ENCODE data around the gene LRP8. TPM values are rescaled to one million over a fixed set of nuclear protein-coding genes. Genes with fewer than 3 reads are reported as not detected.

The LRP8 gene
- total RNA-seq, 1 experiment from 2014 or later, result 54.4 TPM

GRCh38 chr1:53254011-53254640 is 73.7 kb downstream of the LRP8 start:
- Histone ChIP-seq H3K9me2 (replicated peaks; ENCODE audit: low read length) (no peaks in the 10 kb centered on the region), H3K27me3 (ENCODE audit: low read length) (no peaks in the 10 kb centered on the region), H3K4me1 (ENCODE audit: insufficient read depth, low read length) (no peaks in the 10 kb centered on the region), H4K20me1 (ENCODE audit: low read length) (no peaks in the 10 kb centered on the region), H3K27ac (ENCODE audit: low read length) (no peak overlapping the region), H3K36me3 (ENCODE audit: low read depth, low read length) (peaks cover 54% of the 10 kb centered on the region), H3K4me3 (ENCODE audit: low read length) (no peak overlapping the region), H2AFZ (ENCODE audit: low read length) (no peak overlapping the region), H3K4me2 (ENCODE audit: low read length) (no peak overlapping the region), H3F3A (ENCODE audit: low read length, unreplicated experiment) (no peaks in the 10 kb centered on the region), H3K9ac (ENCODE audit: low read length) (no peak overlapping the region), H3K9me3 (ENCODE audit: low read length) (no peaks in the 10 kb centered on the region), H3K79me2 (ENCODE audit: low read length) (no peaks in the 10 kb centered on the region)
- ChIA-PET CTCF (no interaction called here), POLR2A (ENCODE audit: unreplicated experiment) (no interaction called here)
- ATAC-seq (no peak), DNase-seq (no peak)
- no TSS peak for BruUV-seq (replicated peaks)
- TF ChIP-seq EZH2phosphoT487 (IDR thresholded peaks at IDR 0.05; ENCODE audit: borderline replicate concordance, low read length) (no peak), EZH2 (IDR thresholded peaks at IDR 0.05; ENCODE audit: low read length, unreplicated experiment) (no peak), CTCF (conservative IDR thresholded peaks at IDR 0.05; ENCODE audit: low read depth, low read length) (no peak)
- intact Hi-C loops (cut with micrococcal nuclease), result no loop called here

- BruUV-seq (replicated peaks), result no TSS peak
- H4K20me1 ChIP-seq (ENCODE audit: low read length), result no peaks in the 10 kb centered on the region
- H3K4me2 ChIP-seq (ENCODE audit: low read length), result no peak overlapping the region
- no peak overlapping the region for H3K9ac ChIP-seq (ENCODE audit: low read length)
- intact Hi-C loops (cut with micrococcal nuclease), result no loop called here
- H3K4me3 ChIP-seq (ENCODE audit: low read length), result no peak overlapping the region
- no peaks in the 10 kb centered on the region for H3K9me2 ChIP-seq (replicated peaks; ENCODE audit: low read length)
- peaks cover 59% of the 10 kb centered on the region for H3K36me3 ChIP-seq (ENCODE audit: low read depth, low read length)
- ChIA-PET POLR2A (ENCODE audit: unreplicated experiment) (no interaction called here), CTCF (no interaction called here)
- no peak for ATAC-seq
- TF ChIP-seq EZH2phosphoT487 (IDR thresholded peaks at IDR 0.05; ENCODE audit: borderline replicate concordance, low read length) (no peak), EZH2 (IDR thresholded peaks at IDR 0.05; ENCODE audit: low read length, unreplicated experiment) (no peak), CTCF (conservative IDR thresholded peaks at IDR 0.05; ENCODE audit: low read depth, low read length) (no peak)
- no peaks in the 10 kb centered on the region for H3K79me2 ChIP-seq (ENCODE audit: low read length)
- no peak overlapping the region for H3K27ac ChIP-seq (ENCODE audit: low read length)
- no peak for DNase-seq
- H2AFZ ChIP-seq (ENCODE audit: low read length), result no peak overlapping the region
- no peaks in the 10 kb centered on the region for H3K27me3 ChIP-seq (ENCODE audit: low read length)
- no peaks in the 10 kb centered on the region for H3K4me1 ChIP-seq (ENCODE audit: insufficient read depth, low read length)
- no peaks in the 10 kb centered on the region for H3F3A ChIP-seq (ENCODE audit: low read length, unreplicated experiment)
- no peaks in the 10 kb centered on the region for H3K9me3 ChIP-seq (ENCODE audit: low read length)
These were observed 77.5 kb downstream of the LRP8 start for GRCh38 chr1:53250325-53250724.

- H3K9me2 ChIP-seq (replicated peaks; ENCODE audit: low read length), result no peaks in the 10 kb centered on the region
- DNase-seq (no peak), ATAC-seq (no peak)
- ChIA-PET POLR2A (ENCODE audit: unreplicated experiment) (no interaction called here), CTCF (no interaction called here)
- no peaks in the 10 kb centered on the region for H4K20me1 ChIP-seq (ENCODE audit: low read length)
- H3F3A ChIP-seq (ENCODE audit: low read length, unreplicated experiment), result no peaks in the 10 kb centered on the region
- no peak overlapping the region for H3K4me3 ChIP-seq (ENCODE audit: low read length)
- no TSS peak for BruUV-seq (replicated peaks)
- H3K79me2 ChIP-seq (ENCODE audit: low read length), result no peaks in the 10 kb centered on the region
- intact Hi-C loops (cut with micrococcal nuclease), result no loop called here
- H3K4me1 ChIP-seq (ENCODE audit: insufficient read depth, low read length), result no peaks in the 10 kb centered on the region
- no peaks in the 10 kb centered on the region for H3K9me3 ChIP-seq (ENCODE audit: low read length)
- TF ChIP-seq EZH2phosphoT487 (IDR thresholded peaks at IDR 0.05; ENCODE audit: borderline replicate concordance, low read length) (no peak), CTCF (conservative IDR thresholded peaks at IDR 0.05; ENCODE audit: low read depth, low read length) (no peak), EZH2 (IDR thresholded peaks at IDR 0.05; ENCODE audit: low read length, unreplicated experiment) (no peak)
- H3K27me3 ChIP-seq (ENCODE audit: low read length), result no peaks in the 10 kb centered on the region
- no peak overlapping the region for H3K4me2 ChIP-seq (ENCODE audit: low read length)
- H3K9ac ChIP-seq (ENCODE audit: low read length), result no peak overlapping the region
- no peak overlapping the region for H3K27ac ChIP-seq (ENCODE audit: low read length)
- H2AFZ ChIP-seq (ENCODE audit: low read length), result no peak overlapping the region
- H3K36me3 ChIP-seq (ENCODE audit: low read depth, low read length), result peaks cover 54% of the 10 kb centered on the region
These were observed 78.2 kb downstream of the LRP8 start for GRCh38 chr1:53249706-53250105.

Measured in PC-3 (cell line).